ENCODE measurements around the gene RPS6KB1.
A peak's percentile ranks its signal among the peaks of the same experiment; 100 is the strongest.
"Not testable (repeated sequence)": the region's sequence is repeated elsewhere in the genome, so short reads cannot be mapped to it uniquely, and the experiment has no call there.

Gene RPS6KB1

GRCh38 chr17:59853919-59854729 lies 38.8 kb upstream of the RPS6KB1 start:
- not testable (repeated sequence) for H3K27me3 ChIP-seq (ENCODE audit: insufficient read depth, low read length)
- H3K4me1 ChIP-seq (ENCODE audit: insufficient read depth, low read length), result peaks cover 22% of the 10 kb centered on the region

GRCh38 chr17:59856859-59857794 lies 35.8 kb upstream of the RPS6KB1 start:
- peaks cover 17% of the 10 kb centered on the region for H3K4me1 ChIP-seq (ENCODE audit: insufficient read depth, low read length)
- H3K27me3 ChIP-seq (ENCODE audit: insufficient read depth, low read length), result no peaks in the 10 kb centered on the region
- peaks cover 12% of the 10 kb centered on the region; the same call in 1 of the 2 replicates for H3K36me3 ChIP-seq (ENCODE audit: insufficient read depth, low read depth, low read length)
- no peak overlapping the region for H3K27ac ChIP-seq (ENCODE audit: low read length)
- H3K9me3 ChIP-seq (ENCODE audit: insufficient read depth, low read depth, low read length), result no peaks in the 10 kb centered on the region
- H3K9ac ChIP-seq (ENCODE audit: low read depth, low read length), result no peak overlapping the region
- H3K4me3 ChIP-seq (ENCODE audit: low read length), result no peak overlapping the region

More at GRCh38 chr17:59853919-59854729, 38.8 kb upstream of the RPS6KB1 start:
- H3K9ac ChIP-seq (ENCODE audit: low read depth, low read length); H3K9me3 ChIP-seq (ENCODE audit: insufficient read depth, low read depth, low read length); H3K4me3 ChIP-seq (ENCODE audit: low read length); H3K27ac ChIP-seq (ENCODE audit: low read length); H3K36me3 ChIP-seq (ENCODE audit: insufficient read depth, low read depth, low read length): not testable (repeated sequence)

GRCh38 chr17:59858167-59858816 lies 34.6 kb upstream of the RPS6KB1 start:
- H3K9ac ChIP-seq (ENCODE audit: low read depth, low read length), result no peak overlapping the region
- H3K27me3 ChIP-seq (ENCODE audit: insufficient read depth, low read length), result no peaks in the 10 kb centered on the region
- no peak overlapping the region for H3K4me3 ChIP-seq (ENCODE audit: low read length)
- no peaks in the 10 kb centered on the region for H3K9me3 ChIP-seq (ENCODE audit: insufficient read depth, low read depth, low read length)
- H3K27ac ChIP-seq (ENCODE audit: low read length), result no peak overlapping the region
- peaks cover 13% of the 10 kb centered on the region for H3K4me1 ChIP-seq (ENCODE audit: insufficient read depth, low read length)
- peaks cover 20% of the 10 kb centered on the region for H3K36me3 ChIP-seq (ENCODE audit: insufficient read depth, low read depth, low read length)

- Histone ChIP-seq H3K36me3 (ENCODE audit: insufficient read depth, low read depth, low read length) (peaks cover 24% of the 10 kb centered on the region), H3K4me1 (ENCODE audit: insufficient read depth, low read length) (peaks cover 6% of the 10 kb centered on the region), H3K27ac (ENCODE audit: low read length) (no peak overlapping the region), H3K9me3 (ENCODE audit: insufficient read depth, low read depth, low read length) (no peaks in the 10 kb centered on the region), H3K4me3 (ENCODE audit: low read length) (no peak overlapping the region), H3K9ac (ENCODE audit: low read depth, low read length) (no peak overlapping the region), H3K27me3 (ENCODE audit: insufficient read depth, low read length) (no peaks in the 10 kb centered on the region)
These were observed 34.0 kb upstream of the RPS6KB1 start for GRCh38 chr17:59858932-59859331.

GRCh38 chr17:59859444-59860025 lies 33.4 kb upstream of the RPS6KB1 start:
- Histone ChIP-seq H3K9ac (ENCODE audit: low read depth, low read length) (no peak overlapping the region), H3K27ac (ENCODE audit: low read length) (no peak overlapping the region), H3K27me3 (ENCODE audit: insufficient read depth, low read length) (no peaks in the 10 kb centered on the region)

GRCh38 chr17:59863616-59864015 lies 29.3 kb upstream of the RPS6KB1 start:
- H3K9ac ChIP-seq (ENCODE audit: low read depth, low read length), result no peak overlapping the region
- H3K4me3 ChIP-seq (ENCODE audit: low read length), result no peak overlapping the region
- no peaks in the 10 kb centered on the region for H3K9me3 ChIP-seq (ENCODE audit: insufficient read depth, low read depth, low read length)
- H3K27ac ChIP-seq (ENCODE audit: low read length), result no peak overlapping the region
- no peaks in the 10 kb centered on the region for H3K4me1 ChIP-seq (ENCODE audit: insufficient read depth, low read length)
- H3K27me3 ChIP-seq (ENCODE audit: insufficient read depth, low read length), result no peaks in the 10 kb centered on the region
- H3K36me3 ChIP-seq (ENCODE audit: insufficient read depth, low read depth, low read length), result peaks cover 28% of the 10 kb centered on the region

More at GRCh38 chr17:59859444-59860025, 33.4 kb upstream of the RPS6KB1 start:
- Histone ChIP-seq H3K4me1 (ENCODE audit: insufficient read depth, low read length) (peaks cover 6% of the 10 kb centered on the region), H3K4me3 (ENCODE audit: low read length) (no peak overlapping the region), H3K9me3 (ENCODE audit: insufficient read depth, low read depth, low read length) (no peaks in the 10 kb centered on the region), H3K36me3 (ENCODE audit: insufficient read depth, low read depth, low read length) (peaks cover 24% of the 10 kb centered on the region)

- H3K9me3 ChIP-seq (ENCODE audit: insufficient read depth, low read depth, low read length), result no peaks in the 10 kb centered on the region
- H3K4me1 ChIP-seq (ENCODE audit: insufficient read depth, low read length), result no peaks in the 10 kb centered on the region
- no peak overlapping the region for H3K4me3 ChIP-seq (ENCODE audit: low read length)
- H3K36me3 ChIP-seq (ENCODE audit: insufficient read depth, low read depth, low read length), result peaks cover 20% of the 10 kb centered on the region
- H3K27me3 ChIP-seq (ENCODE audit: insufficient read depth, low read length), result no peaks in the 10 kb centered on the region
- no peak overlapping the region for H3K27ac ChIP-seq (ENCODE audit: low read length)
- H3K9ac ChIP-seq (ENCODE audit: low read depth, low read length), result no peak overlapping the region
These were observed 23.0 kb upstream of the RPS6KB1 start for GRCh38 chr17:59869941-59870218.

- Histone ChIP-seq H3K27ac (ENCODE audit: low read length) (no peak overlapping the region), H3K27me3 (ENCODE audit: insufficient read depth, low read length) (no peaks in the 10 kb centered on the region), H3K36me3 (ENCODE audit: insufficient read depth, low read depth, low read length) (peaks cover 25% of the 10 kb centered on the region), H3K4me1 (ENCODE audit: insufficient read depth, low read length) (no peaks in the 10 kb centered on the region), H3K9me3 (ENCODE audit: insufficient read depth, low read depth, low read length) (no peaks in the 10 kb centered on the region), H3K4me3 (ENCODE audit: low read length) (no peak overlapping the region), H3K9ac (ENCODE audit: low read depth, low read length) (peak overlapping the region; percentile 27; the same call in 1 of the 2 replicates)
These were observed 22.4 kb upstream of the RPS6KB1 start for GRCh38 chr17:59870482-59870881.

GRCh38 chr17:59872351-59872750 lies 20.6 kb upstream of the RPS6KB1 start:
- H3K36me3 ChIP-seq (ENCODE audit: insufficient read depth, low read depth, low read length), result peaks cover 40% of the 10 kb centered on the region
- no peaks in the 10 kb centered on the region for H3K4me1 ChIP-seq (ENCODE audit: insufficient read depth, low read length)
- no peak overlapping the region for H3K4me3 ChIP-seq (ENCODE audit: low read length)
- H3K27ac ChIP-seq (ENCODE audit: low read length), result no peak overlapping the region
- H3K27me3 ChIP-seq (ENCODE audit: insufficient read depth, low read length), result no peaks in the 10 kb centered on the region
- H3K9me3 ChIP-seq (ENCODE audit: insufficient read depth, low read depth, low read length), result no peaks in the 10 kb centered on the region
- no peak overlapping the region for H3K9ac ChIP-seq (ENCODE audit: low read depth, low read length)

- peaks cover 49% of the 10 kb centered on the region for H3K36me3 ChIP-seq (ENCODE audit: insufficient read depth, low read depth, low read length)
- H3K27me3 ChIP-seq (ENCODE audit: insufficient read depth, low read length), result not testable (repeated sequence)
These were observed 19.5 kb upstream of the RPS6KB1 start for GRCh38 chr17:59873414-59873813.

GRCh38 chr17:59874376-59874775 lies 18.5 kb upstream of the RPS6KB1 start:
- no peaks in the 10 kb centered on the region for H3K9me3 ChIP-seq (ENCODE audit: insufficient read depth, low read depth, low read length)
- no peak overlapping the region for H3K27ac ChIP-seq (ENCODE audit: low read length)
- H3K9ac ChIP-seq (ENCODE audit: low read depth, low read length), result no peak overlapping the region
- H3K4me3 ChIP-seq (ENCODE audit: low read length), result no peak overlapping the region
- H3K36me3 ChIP-seq (ENCODE audit: insufficient read depth, low read depth, low read length), result peaks cover 51% of the 10 kb centered on the region
- no peaks in the 10 kb centered on the region for H3K27me3 ChIP-seq (ENCODE audit: insufficient read depth, low read length)
- no peaks in the 10 kb centered on the region for H3K4me1 ChIP-seq (ENCODE audit: insufficient read depth, low read length)

More at GRCh38 chr17:59873414-59873813, 19.5 kb upstream of the RPS6KB1 start:
- not testable (repeated sequence) for H3K27ac ChIP-seq (ENCODE audit: low read length); H3K4me1 ChIP-seq (ENCODE audit: insufficient read depth, low read length); H3K9me3 ChIP-seq (ENCODE audit: insufficient read depth, low read depth, low read length); H3K4me3 ChIP-seq (ENCODE audit: low read length); H3K9ac ChIP-seq (ENCODE audit: low read depth, low read length)

Measured in iPS-20b (cell line).